Esophagus muscularis mucosa (tissue), 4 donors: ENCODE results near the gene BMP5. TPM values are rescaled to one million over a fixed set of nuclear protein-coding genes. Genes with fewer than 3 reads are reported as not detected.
"Not testable (repeated sequence)": the region's sequence is repeated elsewhere in the genome, so short reads cannot be mapped to it uniquely, and the experiment has no call there.

Experiments used
- DNase-seq: peaks from one replicate; pipeline ENCODE4 v3.0.0-alpha.2; 2017; ENCODE audit errors: extremely low spot score
- H3K27ac ChIP-seq, 4 donors: fragments of 200-600 bp; sonication (generic); replicated peaks in 1 of 4; 1 replicate in 3 of 4; 2 replicates in 1 of 4; pipeline ENCODE4 v1.5.1; 2016 to 2019; ENCODE audit warnings: mild to moderate bottlenecking in 1 of 4
- H3K27me3 ChIP-seq, 4 donors: fragments of 200-600 bp; sonication (generic); one replicate each; pipeline versions ENCODE4 v1.5.1 to v1.6.0; 2016 to 2019
- H3K36me3 ChIP-seq, 4 donors: fragments of 200-600 bp; sonication (generic); one replicate each; pipeline ENCODE4 v1.5.1; 2016 to 2019
- H3K4me1 ChIP-seq, 4 donors: fragments of 200-600 bp; sonication (generic); one replicate each; pipeline ENCODE4 v1.5.1; 2016 to 2019
- H3K4me3 ChIP-seq, 4 donors: fragments of 200-600 bp; sonication (generic); 1 replicate in 2 of 4; 2 replicates in 2 of 4; pipeline ENCODE4 v1.5.1; 2016 to 2019; ENCODE audit warnings: mild to moderate bottlenecking in 4 of 4, moderate library complexity in 1 of 4
- H3K9me3 ChIP-seq, 4 donors: fragments of 200-600 bp; sonication (generic); 1 replicate in 3 of 4; 2 replicates in 1 of 4; pipeline ENCODE4 v1.5.1; 2016 to 2019
- CTCF ChIP-seq, 3 experiments: fragments of 200-600 bp in 2 of 3; fragments of 450-650 bp in 1 of 3; sonication (generic) in 2 of 3; IDR thresholded peaks; one replicate each; pipeline ENCODE4 v1.5.1; 2017 to 2019; ENCODE audit warnings: antibody characterized with exemption in 3 of 3, mild to moderate bottlenecking in 2 of 3, moderate library complexity in 1 of 3
- EP300 ChIP-seq: sonication (generic); formaldehyde crosslinking; IDR thresholded peaks from one replicate; pipeline ENCODE4 v1.6.1; 2017; ENCODE audit warnings: antibody characterized with exemption
- POLR2A ChIP-seq: fragments of 450-650 bp; IDR thresholded peaks from one replicate; pipeline ENCODE4 v1.6.1; 2017; ENCODE audit warnings: antibody characterized with exemption, moderate library complexity, mild to moderate bottlenecking, low read depth
- POLR2AphosphoS5 ChIP-seq, 2 donors: sonication (generic); formaldehyde crosslinking; IDR thresholded peaks; one replicate each; pipeline ENCODE4 v1.6.1; 2017; ENCODE audit warnings: antibody characterized with exemption in 2 of 2
- WGBS: methylation state at CpG from one replicate; pipeline ENCODE4 v1.1.5; 2018; 5-methylcytosine and 5-hydroxymethylcytosine counted together
- intact Hi-C: fragments of 100-400 bp; cut with DNase I; formaldehyde crosslinking; loops from one replicate; pipeline ENCODE4 v1.15.1; 2023
- total RNA-seq, 4 donors: library from RNA; depleted of rRNA; stranded (reverse); fragments of >200 nt; gene quantifications; one replicate each; pipeline versions ENCODE4 v1.1.0 to v1.2.1, GENCODE V29; 2016

The BMP5 gene
- total RNA-seq, 4 donors from 2014 or later = 1.3 to 3.5 (median 1.6) TPM

GRCh38 chr6:55917751-55918415 is 42.5 kb upstream of the BMP5 start:
- no peaks in the 10 kb centered on the region for H3K36me3 ChIP-seq
- peak overlapping the region in 3 of 4 donors; percentile 11 to 39 (median 24) for H3K27ac ChIP-seq
- no peak for DNase-seq
- 48% methylated on average over 3 of the region's 3 CpGs for WGBS
- TF ChIP-seq EP300 = no peak
- no peak for TF ChIP-seq CTCF (IDR thresholded peaks at IDR 0.05)
- no peak for TF ChIP-seq POLR2AphosphoS5 (IDR thresholded peaks at IDR 0.05)
- no peak for TF ChIP-seq POLR2A
- H3K4me3 ChIP-seq = no peak overlapping the region
- H3K27me3 ChIP-seq = no peaks in the 10 kb centered on the region
- intact Hi-C loops = no loop called here
- peaks cover 0 to 11% (median 9%) of the 10 kb centered on the region in 4 donors for H3K4me1 ChIP-seq
- no peaks in the 10 kb centered on the region for H3K9me3 ChIP-seq

- WGBS = 90% methylated on average over 2 of the region's 2 CpGs
- H3K27me3 ChIP-seq = no peaks in the 10 kb centered on the region
- H3K9me3 ChIP-seq = no peaks in the 10 kb centered on the region
- no peak for DNase-seq
- TF ChIP-seq CTCF (IDR thresholded peaks at IDR 0.05) = no peak
- no peak for TF ChIP-seq EP300
- no peak overlapping the region for H3K4me3 ChIP-seq
- no peaks in the 10 kb centered on the region for H3K36me3 ChIP-seq
- intact Hi-C loops = no loop called here
- peaks cover 0 to 16% (median 11%) of the 10 kb centered on the region in 4 donors for H3K4me1 ChIP-seq
- H3K27ac ChIP-seq = no peak overlapping the region
Measured at GRCh38 chr6:55916188-55916587, 40.8 kb upstream of the BMP5 start.

DNA sequence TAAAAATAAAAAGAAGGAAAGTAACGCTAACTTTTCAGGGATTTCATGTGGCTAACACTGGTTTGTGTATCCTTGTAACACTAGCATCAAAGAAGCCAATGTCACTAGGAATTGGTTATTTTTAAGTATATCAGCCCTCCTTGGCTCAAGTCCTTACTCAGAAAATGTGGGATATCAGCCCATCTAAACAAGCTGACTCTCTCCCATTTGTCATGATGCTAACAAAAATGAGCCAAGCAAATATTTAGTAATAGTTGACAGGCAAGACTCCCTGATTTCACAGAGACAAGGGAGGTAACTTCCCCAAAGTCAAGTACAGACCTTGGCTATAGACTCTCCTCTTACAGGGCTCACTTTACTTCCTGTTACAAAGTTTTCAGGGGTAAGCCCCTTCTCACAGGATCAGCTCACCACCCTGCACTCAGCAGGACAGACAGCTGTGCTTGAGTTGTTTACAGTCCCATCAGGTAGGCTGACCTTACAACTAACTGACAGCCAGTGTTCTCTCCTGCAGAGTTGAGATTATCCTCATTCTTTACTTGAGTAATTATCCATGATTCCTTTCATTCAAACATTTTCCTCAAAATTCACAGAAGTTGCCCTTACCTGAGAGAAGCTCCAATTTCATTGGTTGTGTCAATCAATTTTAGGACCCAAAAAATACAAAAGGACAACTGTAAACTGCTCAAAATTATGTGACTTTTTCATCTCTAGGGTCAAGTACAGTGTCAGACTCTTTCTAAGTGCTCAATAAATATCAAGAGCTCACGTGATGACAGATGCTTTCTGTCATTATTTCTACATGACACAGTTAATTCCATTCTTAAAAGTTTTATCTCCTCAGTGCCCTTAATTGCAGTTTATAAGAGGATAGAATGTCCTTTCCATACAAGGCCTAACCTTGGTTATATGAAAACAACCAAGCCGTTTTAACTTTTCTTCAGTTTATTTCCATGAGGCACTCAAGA is 38.1 kb upstream of the BMP5 start:
- WGBS = 59% methylated on average over 3 of the region's 3 CpGs
- Histone ChIP-seq H3K36me3 (no peaks in the 10 kb centered on the region), H3K4me1 (peaks cover 0 to 16% (median 11%) of the 10 kb centered on the region in 4 donors), H3K27me3 (no peaks in the 10 kb centered on the region), H3K9me3 (no peaks in the 10 kb centered on the region), H3K4me3 (no peak overlapping the region), H3K27ac (peak overlapping the region in 1 of 4 donors; percentile 31)
- TF ChIP-seq EP300 (no peak), POLR2A (no peak), CTCF (IDR thresholded peaks at IDR 0.05) (no peak), POLR2AphosphoS5 (IDR thresholded peaks at IDR 0.05) (no peak)
- intact Hi-C loops = no loop called here
- DNase-seq = no peak

- H3K27me3 ChIP-seq, H3K4me3 ChIP-seq, H3K9me3 ChIP-seq, H3K27ac ChIP-seq, DNase-seq, H3K36me3 ChIP-seq, intact Hi-C loops: not testable (repeated sequence)
- no CpG with 5 or more reads among the region's 28 CpGs for WGBS
- H3K4me1 ChIP-seq = peaks cover 0 to 16% (median 11%) of the 10 kb centered on the region in 4 donors
Measured at GRCh38 chr6:55910466-55910865, 35.1 kb upstream of the BMP5 start.

- H3K36me3 ChIP-seq, H3K27me3 ChIP-seq, DNase-seq, H3K4me3 ChIP-seq, H3K9me3 ChIP-seq, H3K27ac ChIP-seq, intact Hi-C loops: not testable (repeated sequence)
- H3K4me1 ChIP-seq = peaks cover 0 to 16% (median 11%) of the 10 kb centered on the region in 4 donors
- WGBS = 100% methylated on average over 4 of the region's 26 CpGs
Measured at GRCh38 chr6:55909911-55910310, 34.5 kb upstream of the BMP5 start.
